ENCODE data around the gene RAD51B.

RAD51B gene

GRCh38 chr14:68137704-68138619, 318.4 kb downstream of the RAD51B start (continued):
- TF ChIP-seq ZNF211 (tag by site-specific recombination; IDR thresholded peaks at IDR 0.05; ENCODE audit: low read depth) (no peak), ZNF561 (tag by site-specific recombination; IDR thresholded peaks at IDR 0.05; ENCODE audit: borderline replicate concordance) (0 out of 2 replicates have a peak, but pooled peaks have one; percentile 55), ZNF596 (tag by site-specific recombination; IDR thresholded peaks at IDR 0.05) (no peak), ZNF843 (tag by site-specific recombination; IDR thresholded peaks at IDR 0.05) (peak; percentile 66), KLF10 (tag by site-specific recombination; IDR thresholded peaks at IDR 0.05) (peak; percentile 70), BCL6B (tag by site-specific recombination; IDR thresholded peaks at IDR 0.05) (no peak), ZNF501 (tag by site-specific recombination; IDR thresholded peaks at IDR 0.05) (peak; percentile 50; the same call in 1 of the 2 replicates), PATZ1 (tag by site-specific recombination; IDR thresholded peaks at IDR 0.05) (0 out of 2 replicates have a peak, but pooled peaks have one; percentile 20), ZEB2 (tag by site-specific recombination; IDR thresholded peaks at IDR 0.05) (peak; percentile 79), ZNF658 (tag by site-specific recombination; IDR thresholded peaks at IDR 0.05) (no peak), ZNF341 (tag by site-specific recombination; IDR thresholded peaks at IDR 0.05; ENCODE audit: low read depth) (no peak), ZNF558 (tag by site-specific recombination; IDR thresholded peaks at IDR 0.05) (peak; percentile 22; the same call in 1 of the 2 replicates), ZNF366 (tag by site-specific recombination; conservative IDR thresholded peaks at IDR 0.05) (peak; percentile 78), ZBTB49 (tag by site-specific recombination; IDR thresholded peaks at IDR 0.05; ENCODE audit: low read depth) (no peak), ZNF837 (tag by site-specific recombination; IDR thresholded peaks at IDR 0.05) (no peak), ZNF266 (tag by site-specific recombination; IDR thresholded peaks at IDR 0.05; ENCODE audit: low read depth) (no peak), HOXC10 (CRISPR knock-in tag; IDR thresholded peaks at IDR 0.05) (no peak), PRDM4 (tag by site-specific recombination; IDR thresholded peaks at IDR 0.05) (peak; percentile 38; the same call in 1 of the 2 replicates), KLF8 (tag by site-specific recombination; IDR thresholded peaks at IDR 0.05) (peak; percentile 56), ZNF48 (tag by site-specific recombination; IDR thresholded peaks at IDR 0.05) (no peak), ZNF221 (tag by site-specific recombination; IDR thresholded peaks at IDR 0.05; ENCODE audit: borderline replicate concordance) (no peak), SCRT1 (tag by site-specific recombination; IDR thresholded peaks at IDR 0.05; ENCODE audit: borderline replicate concordance) (peak; percentile 92), ZBTB6 (tag by site-specific recombination; IDR thresholded peaks at IDR 0.05) (peak; percentile 35; the same call in 1 of the 2 replicates)
- TF ChIP-seq, protein P1, sequence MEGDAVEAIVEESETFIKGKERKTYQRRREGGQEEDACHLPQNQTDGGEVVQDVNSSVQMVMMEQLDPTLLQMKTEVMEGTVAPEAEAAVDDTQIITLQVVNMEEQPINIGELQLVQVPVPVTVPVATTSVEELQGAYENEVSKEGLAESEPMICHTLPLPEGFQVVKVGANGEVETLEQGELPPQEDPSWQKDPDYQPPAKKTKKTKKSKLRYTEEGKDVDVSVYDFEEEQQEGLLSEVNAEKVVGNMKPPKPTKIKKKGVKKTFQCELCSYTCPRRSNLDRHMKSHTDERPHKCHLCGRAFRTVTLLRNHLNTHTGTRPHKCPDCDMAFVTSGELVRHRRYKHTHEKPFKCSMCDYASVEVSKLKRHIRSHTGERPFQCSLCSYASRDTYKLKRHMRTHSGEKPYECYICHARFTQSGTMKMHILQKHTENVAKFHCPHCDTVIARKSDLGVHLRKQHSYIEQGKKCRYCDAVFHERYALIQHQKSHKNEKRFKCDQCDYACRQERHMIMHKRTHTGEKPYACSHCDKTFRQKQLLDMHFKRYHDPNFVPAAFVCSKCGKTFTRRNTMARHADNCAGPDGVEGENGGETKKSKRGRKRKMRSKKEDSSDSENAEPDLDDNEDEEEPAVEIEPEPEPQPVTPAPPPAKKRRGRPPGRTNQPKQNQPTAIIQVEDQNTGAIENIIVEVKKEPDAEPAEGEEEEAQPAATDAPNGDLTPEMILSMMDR (tag by site-specific recombination; IDR thresholded peaks at IDR 0.05), result no peak
- TF ChIP-seq, protein P2, sequence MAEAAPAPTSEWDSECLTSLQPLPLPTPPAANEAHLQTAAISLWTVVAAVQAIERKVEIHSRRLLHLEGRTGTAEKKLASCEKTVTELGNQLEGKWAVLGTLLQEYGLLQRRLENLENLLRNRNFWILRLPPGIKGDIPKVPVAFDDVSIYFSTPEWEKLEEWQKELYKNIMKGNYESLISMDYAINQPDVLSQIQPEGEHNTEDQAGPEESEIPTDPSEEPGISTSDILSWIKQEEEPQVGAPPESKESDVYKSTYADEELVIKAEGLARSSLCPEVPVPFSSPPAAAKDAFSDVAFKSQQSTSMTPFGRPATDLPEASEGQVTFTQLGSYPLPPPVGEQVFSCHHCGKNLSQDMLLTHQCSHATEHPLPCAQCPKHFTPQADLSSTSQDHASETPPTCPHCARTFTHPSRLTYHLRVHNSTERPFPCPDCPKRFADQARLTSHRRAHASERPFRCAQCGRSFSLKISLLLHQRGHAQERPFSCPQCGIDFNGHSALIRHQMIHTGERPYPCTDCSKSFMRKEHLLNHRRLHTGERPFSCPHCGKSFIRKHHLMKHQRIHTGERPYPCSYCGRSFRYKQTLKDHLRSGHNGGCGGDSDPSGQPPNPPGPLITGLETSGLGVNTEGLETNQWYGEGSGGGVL (tag by site-specific recombination; IDR thresholded peaks at IDR 0.05), result no peak

Data from HEK293 (cell line).